ENCODE results near the gene CCL27. TPM values are rescaled to one million over a fixed set of nuclear protein-coding genes. Genes with fewer than 3 reads are reported as not detected.
"Not testable (repeated sequence)": the region's sequence is repeated elsewhere in the genome, so short reads cannot be mapped to it uniquely, and the experiment has no call there.

Gene CCL27
- total RNA-seq, 1 donor from 2014 or later = not detected

- Histone ChIP-seq H3K27me3 (no peaks in the 10 kb centered on the region), H3K4me3 (peak overlapping the region; percentile 81), H3K27ac (peak overlapping the region; percentile 86), H3K4me1 (peaks cover 26% of the 10 kb centered on the region), H3K9me3 (no peaks in the 10 kb centered on the region), H3K36me3 (peaks cover 18% of the 10 kb centered on the region)
- intact Hi-C loops (cut with DNase I) = no loop called here
- no peak for TF ChIP-seq CTCF (IDR thresholded peaks at IDR 0.05)
- DNase-seq (no peak), ATAC-seq (peak; percentile 1)
Observed at GRCh38 chr9:34647084-34647403, 15.4 kb downstream of the CCL27 start.

DNA sequence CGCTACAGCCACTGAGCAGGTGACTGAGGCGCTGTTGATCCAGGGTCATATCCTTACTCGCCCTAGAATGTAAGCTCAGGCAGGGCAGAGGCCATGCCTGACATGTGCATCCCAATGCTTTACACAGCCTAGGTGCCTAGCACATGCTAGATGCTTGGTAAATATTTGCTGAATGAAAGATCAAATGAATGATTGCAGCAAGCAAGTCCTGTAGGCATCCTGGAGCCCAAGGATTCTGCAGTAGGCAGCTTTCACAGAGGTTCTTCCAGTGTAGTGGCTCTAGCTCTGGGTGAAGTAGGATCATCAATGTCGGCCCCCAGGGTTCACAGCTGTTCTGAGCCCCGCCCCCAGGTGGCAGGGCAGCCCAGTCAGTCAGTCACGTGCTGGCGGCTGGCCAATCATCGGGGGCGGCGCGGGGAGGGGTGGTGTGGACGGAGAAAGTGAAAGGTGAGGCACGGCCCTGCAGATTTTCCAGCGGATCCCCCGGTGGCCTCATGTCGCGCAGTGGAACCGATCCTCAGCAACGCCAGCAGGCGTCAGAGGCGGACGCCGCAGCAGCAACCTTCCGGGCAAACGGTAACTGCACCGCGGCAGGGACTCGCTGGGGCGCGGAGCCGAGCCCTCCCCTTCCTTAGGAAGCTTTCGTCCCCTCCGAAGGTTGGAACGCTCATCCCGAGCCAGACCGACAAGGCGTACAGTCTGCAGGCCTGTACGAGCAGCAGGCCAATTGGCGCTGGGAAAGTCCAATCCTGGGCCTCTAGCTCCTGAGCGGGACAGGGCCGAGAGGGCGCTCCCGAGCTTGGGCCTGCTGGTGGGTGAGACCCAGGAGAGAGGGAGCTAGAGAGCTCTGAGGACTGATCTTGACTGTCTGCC is 16.0 kb downstream of the CCL27 start, which contains the start of gene GALT:
GALT (plus strand) TSS at position 465 of the 873 bp plus-strand sequence; CDS start at position 495, 30 bp downstream.
- Histone ChIP-seq H3K36me3 (peaks cover 18% of the 10 kb centered on the region), H3K4me1 (peaks cover 25% of the 10 kb centered on the region), H3K27me3 (no peaks in the 10 kb centered on the region), H3K27ac (peak within 1 kb of the TSS; percentile 86), H3K4me3 (peak within 1 kb of the TSS; percentile 81), H3K9me3 (no peaks in the 10 kb centered on the region)
- ATAC-seq (peak; percentile 96), DNase-seq (peak; percentile 98)
- peak; percentile 29 for TF ChIP-seq CTCF (IDR thresholded peaks at IDR 0.05)
- intact Hi-C loops (cut with DNase I) = no loop called here

DNA sequence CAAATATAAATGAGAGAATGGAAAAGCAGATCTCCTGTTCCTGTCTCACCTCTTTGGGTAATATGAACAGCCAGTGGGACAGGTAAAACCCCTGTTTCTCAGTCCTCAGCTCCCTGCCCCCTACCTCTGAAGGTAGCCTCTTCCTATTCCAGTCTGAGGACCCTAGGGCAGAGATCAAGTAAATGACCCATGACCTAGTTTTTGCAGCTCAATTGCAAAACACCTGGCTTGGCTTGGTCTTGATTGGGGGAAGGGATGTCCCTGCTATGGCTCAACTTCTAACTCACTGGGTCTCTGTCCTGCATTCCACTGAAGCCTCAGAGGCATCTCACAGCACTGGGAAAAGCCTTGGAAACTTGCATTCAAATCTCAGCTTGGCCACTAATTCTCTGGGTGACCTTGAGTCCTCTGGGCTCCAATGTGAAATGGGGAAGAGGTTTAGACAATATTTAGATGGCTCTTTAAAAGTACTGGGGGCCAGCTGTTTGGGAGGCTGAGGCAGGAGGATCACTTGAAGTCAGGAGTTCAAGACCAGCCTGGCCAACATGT is 17.6 kb downstream of the CCL27 start:
- no peaks in the 10 kb centered on the region for H3K27me3 ChIP-seq
- H3K4me1 ChIP-seq = peaks cover 22% of the 10 kb centered on the region
- ATAC-seq (no peak), DNase-seq (no peak)
- H3K9me3 ChIP-seq = no peaks in the 10 kb centered on the region
- peaks cover 16% of the 10 kb centered on the region for H3K36me3 ChIP-seq
- no peak overlapping the region for H3K27ac ChIP-seq
- intact Hi-C loops (cut with DNase I) = no loop called here
- no peak overlapping the region for H3K4me3 ChIP-seq
- no peak for TF ChIP-seq CTCF (IDR thresholded peaks at IDR 0.05)

DNA sequence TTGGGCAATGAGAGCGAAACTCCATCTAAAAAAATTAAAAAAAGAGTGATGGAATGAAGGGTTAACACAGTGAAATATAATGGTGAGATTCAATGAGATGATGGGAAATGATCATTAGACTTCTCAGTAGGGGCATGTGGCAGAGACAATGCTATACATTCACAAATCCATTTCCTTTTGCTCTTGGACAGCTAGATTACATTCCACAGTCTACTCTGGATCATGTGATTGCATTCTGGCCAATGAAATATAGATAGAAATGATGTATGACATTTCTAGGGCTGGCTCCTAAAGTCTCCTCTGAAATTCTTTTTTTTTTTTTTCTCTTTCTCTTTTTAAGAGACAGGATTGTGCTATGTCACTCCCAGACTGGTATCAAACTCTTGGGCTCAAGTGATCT is 19.8 kb downstream of the CCL27 start:
- H3K27ac ChIP-seq = no peak overlapping the region
- H3K4me3 ChIP-seq = no peak overlapping the region
- no peak for DNase-seq
- intact Hi-C loops (cut with DNase I) = no loop called here
- H3K4me1 ChIP-seq = peaks cover 20% of the 10 kb centered on the region
- no peak for TF ChIP-seq CTCF (IDR thresholded peaks at IDR 0.05)
- H3K36me3 ChIP-seq = no peaks in the 10 kb centered on the region
- no peaks in the 10 kb centered on the region for H3K27me3 ChIP-seq
- no peaks in the 10 kb centered on the region for H3K9me3 ChIP-seq
- ATAC-seq = no peak

- H3K4me1 ChIP-seq = peaks cover 17% of the 10 kb centered on the region
- DNase-seq; ATAC-seq; H3K9me3 ChIP-seq; H3K4me3 ChIP-seq; H3K27ac ChIP-seq; H3K27me3 ChIP-seq; intact Hi-C loops (cut with DNase I): not testable (repeated sequence)
- H3K36me3 ChIP-seq = peaks cover 10% of the 10 kb centered on the region
Observed at GRCh38 chr9:34639322-34639721, 23.1 kb downstream of the CCL27 start.

DNA sequence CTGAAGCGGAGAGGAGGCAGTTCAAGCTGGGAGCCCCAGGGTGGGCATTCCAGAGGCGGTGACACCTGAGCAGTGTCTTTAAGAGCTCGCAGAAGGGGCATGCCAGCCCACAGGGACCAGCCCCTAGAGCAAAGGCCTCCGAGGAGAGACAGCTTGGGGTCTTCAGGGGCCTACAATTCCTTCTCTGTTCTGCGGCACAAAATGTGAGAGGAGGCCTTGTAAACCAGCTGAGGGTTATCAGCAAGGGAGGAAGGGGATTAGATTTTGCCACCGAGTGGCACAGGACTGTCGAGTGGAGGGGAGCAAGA is 24.4 kb downstream of the CCL27 start:
- Histone ChIP-seq H3K27ac (peak overlapping the region; percentile 89), H3K4me3 (peak overlapping the region; percentile 87), H3K9me3 (no peaks in the 10 kb centered on the region), H3K4me1 (peaks cover 17% of the 10 kb centered on the region), H3K27me3 (no peaks in the 10 kb centered on the region), H3K36me3 (peaks cover 10% of the 10 kb centered on the region)
- DNase-seq (no peak), ATAC-seq (no peak)
- TF ChIP-seq CTCF (IDR thresholded peaks at IDR 0.05) = no peak
- intact Hi-C loops (cut with DNase I) = no loop called here
